Measurements from ENCODE around the gene SLC9A6.
"Not testable (repeated sequence)": the region's sequence is repeated elsewhere in the genome, so short reads cannot be mapped to it uniquely, and the experiment has no call there.

Gene SLC9A6

DNA sequence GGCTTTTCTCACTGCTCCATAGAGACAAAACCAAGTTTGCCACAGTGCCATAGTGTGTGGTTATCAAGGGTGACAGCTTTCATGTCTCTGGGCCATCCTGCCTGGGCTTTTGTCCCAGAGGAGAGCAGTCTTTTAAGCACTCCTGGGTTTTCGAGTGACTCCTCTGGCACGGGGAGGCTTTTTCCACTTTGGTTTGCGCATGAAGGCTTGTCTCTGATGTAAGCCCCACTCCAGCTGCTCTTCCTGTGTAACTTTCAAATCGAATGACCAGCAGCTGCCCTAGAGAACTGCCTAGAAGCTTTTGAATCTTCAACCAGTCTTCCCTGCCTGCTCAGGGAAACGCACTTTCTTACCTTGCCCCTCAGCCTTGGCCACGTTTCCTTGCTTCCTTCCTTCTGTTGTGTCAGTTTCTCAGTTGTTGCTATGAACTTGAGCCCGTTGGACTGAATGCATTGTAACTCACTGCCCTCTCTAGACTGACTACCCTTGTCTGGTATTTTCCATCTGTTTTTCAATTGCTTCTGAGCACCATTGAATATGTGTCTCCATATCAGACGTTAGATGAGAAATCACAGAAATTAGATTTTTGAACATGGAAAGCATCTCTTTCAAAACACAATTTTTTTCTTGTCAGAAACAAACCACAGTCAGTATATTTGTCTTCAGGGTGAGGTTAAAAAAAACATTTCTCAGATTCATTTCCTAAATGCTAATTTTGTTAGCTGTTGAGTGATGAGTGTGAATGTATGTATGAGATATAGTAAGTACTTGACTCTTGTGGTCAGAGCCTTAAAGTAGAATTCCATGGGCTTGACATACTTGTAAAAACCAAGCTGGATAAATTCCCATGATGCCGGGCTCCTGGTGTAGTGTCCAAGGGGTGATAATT lies 45.3 kb downstream of the SLC9A6 start:
- DNase-seq, result no peak

DNA sequence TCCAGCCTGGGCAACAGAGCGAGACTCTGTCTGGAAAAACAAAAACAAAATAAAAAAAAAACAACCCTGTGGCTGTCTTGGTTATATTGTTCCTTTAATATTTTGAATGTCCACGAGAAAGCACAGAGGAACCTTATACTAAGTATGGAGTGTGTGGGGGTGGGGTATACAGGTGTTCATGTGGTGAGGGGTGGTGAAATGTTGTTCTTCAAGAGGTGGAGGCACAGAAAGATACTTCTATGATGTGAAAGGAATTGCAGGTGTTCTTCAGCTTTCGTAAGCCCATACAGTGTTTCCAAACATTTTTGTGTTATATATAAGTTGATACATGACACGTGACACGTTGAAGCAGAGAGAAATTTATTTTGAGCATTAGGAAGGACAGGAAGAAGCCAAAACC lies 46.4 kb downstream of the SLC9A6 start:
- DNase-seq, result no peak

DNA sequence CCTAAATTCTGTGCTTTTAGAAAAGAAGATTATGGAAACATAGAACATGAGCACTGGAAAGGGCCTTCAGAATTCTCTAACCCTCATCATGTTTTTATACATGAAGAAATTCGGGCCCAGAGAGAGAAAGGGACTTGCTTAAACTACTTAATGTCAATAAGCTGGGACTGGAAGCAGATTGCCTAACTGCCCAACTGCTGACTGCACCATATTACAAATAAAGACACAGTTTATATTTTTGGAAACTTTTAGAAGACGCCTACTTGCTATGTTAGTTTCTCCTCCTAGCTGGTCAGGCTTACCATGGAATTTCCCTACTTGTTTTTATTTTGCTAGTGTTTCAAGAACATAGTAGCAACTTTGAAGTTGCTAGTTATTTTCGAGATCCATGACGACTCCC lies 47.1 kb downstream of the SLC9A6 start:
- DNase-seq, result no peak

DNA sequence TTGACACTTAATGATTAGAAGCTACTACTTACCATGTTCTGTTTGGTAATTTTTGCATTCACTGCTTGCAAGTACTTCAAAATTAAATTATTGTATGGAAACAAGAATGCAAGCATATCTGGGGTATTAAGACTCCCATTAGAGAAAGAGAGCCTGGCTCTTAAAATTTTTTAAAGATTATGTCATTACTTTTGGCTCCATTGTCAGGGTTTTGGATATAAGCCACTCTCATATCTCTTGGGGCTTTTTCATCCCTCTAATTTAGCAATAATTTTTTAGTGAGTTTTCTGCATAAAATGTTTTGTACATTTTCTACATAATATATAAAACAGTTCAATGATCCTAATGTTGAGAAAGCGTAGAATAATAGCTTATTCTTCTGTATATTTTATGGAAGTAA lies 49.4 kb downstream of the SLC9A6 start:
- DNase-seq, result no peak

DNA sequence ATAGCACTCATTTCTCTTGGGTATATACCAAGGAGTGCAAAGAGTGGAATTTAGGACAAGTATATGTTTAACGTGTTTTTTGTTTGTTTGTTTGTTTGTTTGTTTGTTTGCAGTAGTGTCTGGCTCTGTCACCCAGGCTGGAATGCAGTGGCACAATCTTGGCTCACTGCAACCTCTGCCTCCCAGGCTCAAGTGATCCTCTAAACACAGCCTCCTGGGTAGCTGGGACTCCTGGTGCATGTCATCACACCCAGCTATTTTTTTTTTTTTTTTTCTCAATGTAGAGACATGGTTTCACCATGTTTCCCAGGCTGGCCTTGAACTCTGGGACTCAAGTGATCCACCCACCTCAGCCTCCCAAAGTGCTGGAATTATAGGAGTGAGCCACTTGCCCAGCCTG lies 50.4 kb downstream of the SLC9A6 start:
- no peak for DNase-seq

DNA sequence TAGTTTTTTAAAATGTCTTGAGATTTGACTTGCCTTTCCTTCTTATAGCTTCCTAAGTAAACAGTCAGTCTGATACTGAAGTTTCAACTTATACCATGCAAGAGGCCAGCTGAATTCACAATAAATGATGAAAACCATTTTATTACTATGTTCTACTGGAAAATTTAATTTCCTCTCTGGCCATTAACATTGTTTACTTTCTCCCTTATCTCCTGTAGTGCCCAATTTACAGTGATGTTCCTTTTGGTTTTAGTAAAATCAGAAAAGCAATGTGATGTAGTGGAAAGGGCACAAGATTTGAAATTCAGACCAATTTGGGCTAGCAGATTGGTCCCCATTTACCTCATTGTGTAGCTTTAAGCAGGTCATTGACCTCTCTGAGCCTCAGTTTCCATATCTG lies 54.2 kb downstream of the SLC9A6 start:
- DNase-seq, result no peak

DNA sequence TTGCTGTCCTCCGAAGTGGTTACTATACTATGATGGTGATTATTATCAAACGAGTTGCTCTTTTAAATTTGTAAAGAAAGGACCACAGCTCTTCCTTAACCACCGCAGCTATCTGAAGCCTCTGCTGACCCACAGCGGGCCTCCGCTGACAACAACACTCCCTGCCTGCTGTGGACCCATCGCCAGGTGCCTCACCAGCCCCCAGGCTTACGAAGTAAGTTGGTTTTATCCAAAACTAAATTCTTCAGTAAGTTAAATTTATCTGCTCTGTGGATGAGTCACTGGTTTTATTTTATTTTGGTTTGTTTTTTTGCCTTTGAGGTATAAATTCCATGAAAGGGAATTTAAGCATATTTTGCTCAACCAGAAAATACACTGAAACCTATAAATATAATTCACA lies 54.7 kb downstream of the SLC9A6 start:
- no peak for DNase-seq

DNA sequence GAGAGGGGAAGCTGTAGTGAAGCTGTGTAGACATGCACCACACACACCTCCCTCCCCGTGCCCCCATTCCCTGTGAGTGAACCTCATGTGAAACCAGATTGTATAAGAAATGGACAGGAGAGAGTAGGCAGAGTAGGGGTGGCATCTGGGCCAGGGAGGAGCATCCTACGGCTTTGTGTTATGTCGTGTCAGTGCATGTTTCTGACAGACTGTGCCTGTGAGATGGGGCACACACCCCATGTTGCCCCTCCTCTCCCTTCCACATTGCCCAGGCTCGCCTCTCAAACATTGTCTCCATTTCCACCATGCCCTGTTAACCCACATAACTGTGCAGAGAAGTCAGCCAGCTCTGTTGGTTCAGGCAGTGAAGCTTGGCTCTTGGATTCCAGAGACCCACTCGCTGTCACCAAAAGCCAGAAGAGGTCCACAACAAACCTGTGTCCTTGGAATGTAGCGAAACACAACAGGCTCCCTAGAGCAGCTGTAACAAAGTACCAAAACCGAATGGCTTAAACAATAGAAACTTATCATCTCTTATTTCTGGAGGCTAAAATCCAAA lies 56.1 kb downstream of the SLC9A6 start:
- no peak for DNase-seq

DNA sequence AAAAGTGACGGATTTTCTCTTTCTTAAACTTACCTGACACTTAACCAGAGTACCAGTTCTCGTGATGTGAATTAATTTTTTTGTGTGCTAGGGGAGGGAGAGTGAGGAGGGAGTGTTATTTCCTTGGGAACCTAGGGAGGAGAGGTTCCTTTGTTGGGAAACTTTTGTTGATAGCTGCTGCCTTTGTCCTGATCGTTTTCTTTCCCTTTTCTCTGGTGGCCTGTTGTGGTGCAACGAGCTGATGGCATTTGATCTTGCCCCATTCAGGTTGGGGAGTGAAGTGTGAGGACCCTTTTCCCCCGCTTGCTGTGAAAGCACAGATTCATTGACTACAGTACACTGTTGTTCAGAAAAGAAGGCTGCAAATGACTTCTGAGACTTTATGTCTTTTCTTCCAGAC lies 59.8 kb downstream of the SLC9A6 start:
- no peak for DNase-seq

DNA sequence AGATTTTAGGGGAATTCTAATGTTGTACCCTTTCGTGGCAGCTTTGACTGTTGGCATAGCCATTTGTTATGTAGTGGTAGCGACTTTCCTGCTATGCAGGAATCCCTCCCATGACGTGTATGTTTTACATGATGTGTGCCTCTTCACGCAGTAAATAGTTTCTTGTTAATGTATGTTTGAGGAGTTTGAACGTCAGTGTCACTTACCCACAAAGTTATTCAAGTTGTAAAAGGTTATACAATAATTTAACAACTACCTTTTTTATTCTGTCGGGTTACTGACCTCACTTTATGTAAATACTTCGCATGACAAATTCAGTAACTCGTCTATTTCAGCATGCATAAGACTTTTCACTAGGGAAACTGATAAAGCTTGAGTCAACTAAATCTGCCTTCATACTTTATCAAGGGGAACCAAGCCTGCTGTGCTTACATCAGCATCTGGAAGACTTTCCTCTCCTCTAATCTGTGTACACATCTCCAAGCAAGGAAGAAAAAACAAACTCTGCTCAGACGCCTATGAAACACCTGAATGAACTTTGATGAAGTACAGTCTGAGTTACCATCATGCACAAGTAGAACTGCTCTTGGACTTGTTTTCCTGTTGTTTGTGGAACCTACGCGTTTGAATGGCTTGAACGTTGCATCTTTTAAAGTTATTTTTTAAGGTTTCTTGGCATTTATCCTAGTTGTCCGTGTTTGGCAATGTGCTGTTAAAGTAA lies 61.2 kb downstream of the SLC9A6 start:
- DNase-seq, result no peak

DNA sequence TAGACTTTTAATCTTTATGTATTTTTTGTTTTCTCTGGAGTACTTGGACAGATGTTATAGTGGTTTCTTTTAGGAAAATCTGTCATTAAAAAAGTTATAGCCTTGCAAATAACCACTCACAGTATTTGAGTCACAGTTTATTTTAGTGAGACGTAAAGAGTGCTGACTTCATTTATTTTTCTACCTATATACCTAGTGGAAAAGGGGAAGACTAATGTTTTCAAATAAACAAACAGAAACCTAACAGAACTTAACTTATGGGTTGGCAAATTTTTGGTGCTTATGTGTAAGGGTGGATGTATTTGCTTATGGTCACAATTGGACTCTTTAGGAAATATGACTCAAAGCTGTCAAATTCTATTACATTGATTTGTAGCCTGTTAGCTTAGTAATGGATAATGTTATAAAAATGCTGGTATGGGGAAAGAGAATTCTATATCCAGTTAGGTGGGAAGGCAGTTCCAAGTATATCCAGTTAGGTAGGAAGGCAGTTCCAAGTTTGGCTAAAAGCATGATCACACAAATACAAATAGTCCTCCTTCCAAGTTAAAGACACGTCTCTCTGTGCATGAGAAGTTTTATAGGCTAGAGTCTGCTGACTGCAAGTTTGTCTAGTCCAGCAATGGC lies 61.9 kb downstream of the SLC9A6 start:
- no peak for DNase-seq

DNA sequence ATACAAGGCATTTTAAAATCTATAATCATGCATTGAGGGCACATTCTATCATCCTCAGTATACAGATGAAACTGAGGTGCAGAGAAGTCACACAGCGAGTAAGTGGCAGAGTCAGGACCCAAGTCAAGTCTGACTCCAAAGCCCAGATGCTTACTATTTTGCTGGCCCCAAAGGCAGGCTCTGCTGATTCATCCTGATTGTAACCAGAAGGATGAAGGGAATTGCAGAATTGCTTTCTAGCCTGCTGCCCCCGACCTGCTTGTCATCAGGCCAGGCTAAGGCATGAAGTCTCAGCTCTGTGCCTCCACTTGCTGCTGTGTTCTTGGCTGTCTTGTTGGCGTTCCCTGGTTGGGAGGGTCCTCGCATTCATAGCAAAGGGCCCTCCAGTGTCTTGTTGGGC lies 62.7 kb downstream of the SLC9A6 start:
- DNase-seq, result no peak

DNA sequence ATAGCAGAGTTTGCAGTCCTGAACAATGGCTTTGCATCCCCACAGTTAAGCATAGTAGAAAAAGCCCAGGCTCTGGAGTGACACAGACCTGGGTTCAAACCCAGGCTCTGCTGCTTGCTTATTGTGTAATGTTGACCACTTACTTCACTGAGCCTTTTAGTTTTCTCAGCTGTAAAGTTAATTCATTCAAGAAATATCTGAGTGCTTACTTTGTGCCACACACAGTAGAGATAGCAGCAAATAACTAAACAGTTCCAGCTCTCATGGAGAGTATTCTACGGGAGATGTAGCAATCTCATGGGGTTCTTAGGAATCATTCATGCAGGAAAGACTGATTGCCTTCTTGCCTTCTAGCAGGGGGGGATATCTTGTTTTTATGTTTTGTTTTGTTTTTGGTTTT lies 63.2 kb downstream of the SLC9A6 start:
- DNase-seq, result no peak

DNA sequence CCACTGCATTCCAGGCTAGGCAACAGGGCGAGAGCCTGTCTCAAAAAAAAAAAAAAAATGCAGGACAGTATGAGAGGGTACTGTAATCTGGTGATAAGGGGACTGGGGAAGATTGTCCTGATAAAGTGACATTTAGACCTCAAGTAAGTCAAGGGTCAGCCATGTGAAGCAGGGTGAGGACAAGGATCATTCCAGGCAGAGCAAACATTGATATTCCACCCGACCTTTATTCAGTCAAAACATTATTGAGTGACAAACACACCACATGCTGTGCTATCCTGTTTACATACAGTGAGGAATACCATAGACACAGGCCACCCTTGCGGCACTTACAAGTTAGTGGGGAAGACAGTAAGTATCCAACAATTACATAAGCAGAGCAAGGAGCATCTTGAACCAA lies 64.4 kb downstream of the SLC9A6 start:
- DNase-seq, result no peak

DNA sequence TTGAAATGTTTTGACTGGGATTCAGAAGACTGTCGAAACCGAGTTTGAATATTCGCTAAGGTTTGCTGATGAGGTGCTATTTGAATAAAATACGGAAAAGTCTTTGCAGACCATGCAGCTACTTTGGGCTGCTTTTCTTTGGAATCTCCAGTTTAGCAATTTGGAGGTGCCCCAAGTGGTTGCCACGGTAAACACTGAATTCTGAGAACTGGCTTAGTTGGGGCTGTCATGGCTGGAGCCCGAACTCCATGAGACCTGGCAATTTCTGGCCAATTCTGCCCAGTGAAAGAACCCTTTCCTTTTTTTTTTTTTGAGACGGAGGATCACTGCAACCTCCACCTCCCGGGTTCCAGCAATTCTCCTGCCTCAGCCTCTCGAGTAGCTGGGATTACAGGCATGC lies 65.6 kb downstream of the SLC9A6 start:
- DNase-seq, result not testable (repeated sequence)

DNA sequence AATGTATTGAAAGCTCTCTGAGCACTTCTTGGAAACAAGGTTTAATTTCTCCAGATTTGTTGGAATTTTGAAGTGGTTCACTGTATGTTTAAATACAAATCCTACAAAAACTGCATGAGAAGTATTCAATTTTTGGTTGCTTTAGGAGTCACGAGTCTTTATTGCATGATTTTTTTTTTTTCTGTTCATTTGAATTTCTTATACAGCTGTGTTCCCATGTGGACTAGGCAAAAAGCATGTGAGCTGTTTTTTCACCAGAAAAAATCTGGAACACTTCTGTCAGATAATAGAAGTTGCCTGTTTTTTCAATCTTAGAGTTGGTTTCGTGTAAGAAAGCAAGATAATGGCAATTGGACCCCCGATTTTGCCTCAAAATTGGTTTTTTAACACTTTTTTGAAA lies 66.4 kb downstream of the SLC9A6 start:
- DNase-seq, result no peak

DNA sequence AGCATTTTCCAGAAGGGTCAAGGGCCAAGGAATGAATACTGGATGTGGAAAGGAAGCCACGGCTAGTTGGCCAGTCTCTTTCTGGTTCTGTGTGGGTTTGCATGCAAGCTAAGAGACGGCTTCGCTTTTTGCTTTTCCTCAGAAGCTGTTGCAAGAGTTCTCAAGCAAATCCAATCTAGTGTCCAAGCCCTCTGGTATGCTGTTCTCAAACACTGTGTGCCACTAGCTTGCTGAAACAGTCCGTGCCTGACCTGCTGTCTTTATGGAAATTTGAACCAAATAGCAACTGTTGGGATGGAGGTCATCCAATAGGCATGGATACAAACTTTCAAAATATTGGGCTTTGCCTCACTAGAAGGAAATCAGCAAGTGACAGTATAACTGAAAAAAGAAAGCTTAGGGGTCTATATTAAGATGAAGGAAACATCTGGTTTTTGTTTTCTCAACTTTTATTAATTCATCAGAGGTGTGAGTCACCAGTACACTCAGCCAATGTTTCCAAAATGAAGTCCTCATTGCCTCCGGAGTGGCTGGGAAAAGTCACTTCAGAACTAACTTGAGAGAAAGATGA lies 70.5 kb downstream of the SLC9A6 start:
- no peak for DNase-seq

DNA sequence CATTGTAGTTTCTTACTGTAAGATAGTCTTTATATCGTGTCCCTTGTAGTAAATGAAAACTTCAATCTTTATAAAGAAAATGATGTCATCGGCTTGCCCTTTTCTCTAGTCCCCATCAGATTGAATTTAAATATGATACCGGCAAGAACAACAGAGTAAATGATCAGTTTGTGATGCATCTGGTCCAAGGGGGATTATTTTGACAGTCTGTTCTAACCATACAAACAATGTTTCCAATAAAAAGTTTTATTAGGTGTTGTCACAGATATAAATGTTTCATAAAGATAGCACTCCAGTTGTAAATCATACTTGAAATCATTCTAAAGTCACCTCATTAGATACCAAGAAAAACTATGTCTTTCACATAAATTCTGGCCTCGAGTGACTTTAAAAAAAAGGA lies 72.3 kb downstream of the SLC9A6 start:
- DNase-seq, result no peak

DNA sequence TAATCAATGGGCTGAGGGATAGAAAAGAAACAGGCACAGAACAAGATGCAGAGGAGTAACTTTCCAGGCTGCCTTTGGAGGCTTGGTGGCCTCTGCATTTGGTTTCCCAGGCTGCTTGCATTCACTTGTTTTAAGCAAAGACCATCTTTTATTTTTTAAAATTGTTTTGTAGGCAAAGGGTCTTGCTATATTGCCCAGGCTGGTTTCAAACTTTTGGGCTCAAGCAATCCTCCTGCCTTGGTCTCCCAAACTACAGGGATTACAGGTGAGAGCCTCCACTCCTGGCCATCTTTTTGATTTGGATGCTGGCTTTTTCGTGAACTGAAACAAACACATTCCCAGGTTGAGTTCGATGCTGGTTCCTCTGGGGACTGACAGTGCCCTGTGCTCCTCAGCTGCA lies 74.1 kb downstream of the SLC9A6 start:
- no peak for DNase-seq

DNA sequence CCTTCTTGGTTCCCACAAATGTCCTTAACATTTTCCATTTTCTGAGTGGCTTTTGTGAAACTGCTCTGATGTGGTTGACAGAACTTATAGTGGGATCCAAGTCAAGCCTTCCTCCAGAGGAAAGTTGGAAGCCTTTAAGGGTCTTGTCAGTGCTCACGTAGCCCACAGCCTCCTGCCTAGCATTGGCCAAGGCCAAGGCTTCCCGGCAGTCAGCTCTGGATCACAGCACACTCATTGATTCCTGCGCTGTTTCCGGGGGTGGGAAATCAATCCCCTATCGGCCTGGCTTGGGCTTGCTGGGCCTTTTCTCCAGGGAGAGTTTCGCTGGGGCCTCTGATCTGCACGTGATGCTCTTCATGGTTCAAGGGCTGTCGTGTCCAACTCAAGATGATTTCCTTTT lies 76.1 kb downstream of the SLC9A6 start:
- no peak for DNase-seq

DNA sequence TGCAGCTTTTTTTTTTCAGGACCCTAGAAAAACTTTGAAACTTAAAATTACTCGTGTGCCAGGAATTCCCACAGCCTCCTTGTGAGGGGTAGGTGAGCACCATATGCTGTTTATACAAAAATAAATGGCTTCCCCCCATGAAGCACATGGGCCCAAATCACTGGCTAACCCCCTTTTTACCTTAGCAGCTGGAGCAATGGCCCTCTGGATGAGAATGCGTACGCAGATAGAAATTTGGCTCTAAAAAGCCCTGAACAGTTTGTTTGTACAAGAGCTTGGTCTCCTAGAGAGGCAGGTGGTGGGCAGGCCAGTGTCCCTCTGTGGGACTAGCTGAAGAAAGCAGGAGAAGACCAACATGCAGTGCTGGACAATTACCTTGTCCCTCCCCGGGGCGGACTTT lies 76.5 kb downstream of the SLC9A6 start:
- no peak for DNase-seq

DNA sequence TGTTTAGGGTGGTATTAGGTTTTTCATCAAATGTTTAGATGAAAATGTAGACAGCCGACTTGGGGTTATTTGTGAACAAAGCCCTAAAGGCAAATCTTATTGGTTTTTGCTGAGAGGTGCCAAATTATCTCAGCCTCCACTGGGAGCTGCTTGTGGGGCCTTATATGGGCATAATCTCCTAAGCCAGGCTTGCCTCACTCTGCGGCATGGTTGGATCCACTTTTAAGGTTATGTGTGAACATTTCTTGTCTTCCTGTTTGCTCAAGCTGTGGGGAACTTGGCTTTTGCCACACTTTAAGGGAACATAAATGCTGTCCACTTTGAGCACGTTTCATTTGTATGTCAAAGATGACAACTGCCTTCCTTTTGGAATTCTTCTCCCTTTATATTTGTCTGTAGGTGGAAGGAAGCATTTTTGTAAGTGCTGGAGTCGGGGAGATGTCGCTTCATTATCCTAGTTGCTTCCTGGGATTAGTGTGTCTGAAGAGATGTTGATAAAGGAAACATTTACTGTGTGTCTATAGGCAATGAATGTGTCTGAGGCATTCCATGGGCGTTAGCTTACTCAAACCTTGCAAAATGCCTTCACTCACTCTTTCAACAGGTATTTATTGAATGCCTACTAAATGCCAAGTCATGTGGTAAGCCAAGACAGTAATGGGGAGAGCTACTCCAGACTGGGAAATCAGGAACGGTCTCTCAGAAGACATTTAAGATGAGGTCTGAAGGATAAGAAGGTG lies 78.3 kb downstream of the SLC9A6 start:
- DNase-seq, result no peak

DNA sequence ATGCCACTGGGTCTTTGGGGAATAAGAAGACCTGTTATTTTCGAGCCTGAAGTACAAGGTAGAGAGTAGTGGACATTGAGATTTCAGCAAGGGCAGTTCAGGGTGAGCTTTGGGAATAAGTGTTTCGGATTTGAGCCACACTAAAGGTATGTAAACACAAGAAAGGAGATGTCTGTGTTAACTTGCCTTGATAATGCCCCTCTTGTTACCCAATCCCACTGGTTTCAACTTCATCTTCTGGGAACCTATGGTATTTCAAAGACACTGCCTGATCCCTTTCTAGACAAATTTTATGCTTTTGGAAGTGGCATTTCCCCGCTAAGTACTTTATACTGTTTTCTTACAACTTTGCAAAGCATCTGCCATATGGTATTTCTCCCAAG lies 79.4 kb downstream of the SLC9A6 start:
- DNase-seq, result no peak
